ENCODE measurements around the gene MAP1B. TPM values are rescaled to one million over a fixed set of nuclear protein-coding genes. Genes with fewer than 3 reads are reported as not detected.
A peak's percentile ranks its signal among the peaks of the same experiment; 100 is the strongest.

The MAP1B gene
- total and polyA plus RNA-seq, 2 of the 4 experiments (the other 2 are of a cell fraction): 41.1 to 183 TPM

GRCh38 chr5:72179816-72180440 lies 72.7 kb downstream of the MAP1B start (continued):
- no peak for TF ChIP-seq POLR2A (IDR thresholded peaks at IDR 0.05; ENCODE audit: low read depth, low read length)

GRCh38 chr5:72180925-72181324 lies 73.7 kb downstream of the MAP1B start:
- BruUV-seq (replicated peaks): no TSS peak
- H3K9me1 ChIP-seq (ENCODE audit: insufficient read depth, low read length): peaks cover 36% of the 10 kb centered on the region
- H3K18ac ChIP-seq (ENCODE audit: low read depth, low read length): no peak overlapping the region
- peaks cover 33% of the 10 kb centered on the region for H3K36me3 ChIP-seq (ENCODE audit: control insufficient read depth, insufficient read depth, low read length)
- dilution Hi-C loops (cut with HindIII; ENCODE audit: low sequenced_read_pairs, unreplicated experiment) (no loop called here), intact Hi-C loops (cut with micrococcal nuclease) (no loop called here), in situ Hi-C loops (cut with MboI; ENCODE audit: low sequenced_read_pairs) (no loop called here)
- H4K5ac ChIP-seq (ENCODE audit: low read depth, low read length): no peak overlapping the region
- ATAC-seq (ENCODE audit: low read depth) (no peak), DNase-seq (no peak)
- ChIA-PET CTCF (interaction anchor here (1.4 kb wide), 1 partner anchor 11 kb away, joined by 3 read pairs; no protein-coding TSS in a partner anchor), POLR2A (ENCODE audit: unreplicated experiment) (interaction anchor here (0.6 kb wide), 1 partner anchor 139 kb away, joined by 5 read pairs; the partner anchor contains the start of genes MRPS27 and PTCD2)
- H3K4me1 ChIP-seq (ENCODE audit: control insufficient read depth, insufficient read depth, low read length): peaks cover 20% of the 10 kb centered on the region
- no peak overlapping the region for H4K8ac ChIP-seq (ENCODE audit: low read depth in 2 of 2, low read length in 2 of 2)
- 0 out of 2 replicates have a peak, but pooled peaks cover 4% of the 10 kb centered on the region for H4K20me1 ChIP-seq (ENCODE audit: insufficient read depth, low read length)
- H3K27me3 ChIP-seq (ENCODE audit: control insufficient read depth, insufficient read depth, low read length): no peaks in the 10 kb centered on the region
- no peak overlapping the region for H3K27ac ChIP-seq (ENCODE audit: insufficient read depth, low read length)
- H2BK15ac ChIP-seq (ENCODE audit: low read depth, low read length): peak overlapping the region; percentile 63; the same call in 1 of the 3 replicates
- H3K4ac ChIP-seq (ENCODE audit: low read depth, low read length): no peak overlapping the region; the same call in 1 of the 2 replicates
- no peaks in the 10 kb centered on the region for H3K9me3 ChIP-seq (ENCODE audit: control insufficient read depth, insufficient read depth, low read length)
- peak overlapping the region; percentile 7 for H4K91ac ChIP-seq (ENCODE audit: insufficient read depth, low read depth, low read length)
- H2BK20ac ChIP-seq (ENCODE audit: low read depth, low read length): peak overlapping the region; percentile 62
- H3K4me3 ChIP-seq (ENCODE audit: insufficient read depth, low read depth, low read length): no peak overlapping the region
- peak overlapping the region; percentile 33 for H2BK5ac ChIP-seq (ENCODE audit: low read depth, low read length, poor library complexity, severe bottlenecking)
- H2AK5ac ChIP-seq (ENCODE audit: low read depth, low read length): peak overlapping the region; percentile 77; the same call in 1 of the 2 replicates
- no peak overlapping the region for H3K9ac ChIP-seq (ENCODE audit: low read depth, low read length)
- H3K14ac ChIP-seq (replicated peaks; ENCODE audit: low read depth, low read length): peak overlapping the region; percentile 82
- H3K56ac ChIP-seq (ENCODE audit: extremely low read depth, insufficient read depth, low read length): no peak overlapping the region
- 100% methylated on average over 1 of the region's 4 CpGs; no CpG with 5 or more reads in 1 of the 2 experiments for WGBS, 2 experiments (ENCODE audit: extremely low coverage in 2 of 2, insufficient read length in 1 of 2)
- H3K79me1 ChIP-seq (ENCODE audit: low read depth in 1 of 2, low read length in 2 of 2): peaks cover 53 to 89% of the 10 kb centered on the region in 2 experiments
- H2AK9ac ChIP-seq (replicated peaks; ENCODE audit: low read depth, low read length, poor library complexity): no peak overlapping the region
- peak overlapping the region; percentile 44 for H2BK120ac ChIP-seq (ENCODE audit: low read depth, low read length)
- no peak overlapping the region for H2AFZ ChIP-seq (replicated peaks; ENCODE audit: low read length, poor library complexity)
- no peak overlapping the region for H3K4me2 ChIP-seq (ENCODE audit: low read depth, low read length)
- H3K23ac ChIP-seq (ENCODE audit: low read depth, low read length): peak overlapping the region; percentile 85
- TF ChIP-seq RFX5 (IDR thresholded peaks at IDR 0.05; ENCODE audit: low read depth, low read length) (no peak), BHLHE40 (IDR thresholded peaks at IDR 0.05; ENCODE audit: low read depth, low read length) (no peak), CHD1 (IDR thresholded peaks at IDR 0.05; ENCODE audit: low read depth, low read length) (no peak), FOS (IDR thresholded peaks at IDR 0.05; ENCODE audit: low read depth, low read length) (no peak), MAFK (IDR thresholded peaks at IDR 0.05; ENCODE audit: low read depth, low read length) (no peak), RCOR1 (IDR thresholded peaks at IDR 0.05; ENCODE audit: insufficient replicate concordance, low read length) (no peak), MXI1 (IDR thresholded peaks at IDR 0.05; ENCODE audit: borderline replicate concordance, low read depth, low read length) (no peak), CTCF (conservative IDR thresholded peaks at IDR 0.05; ENCODE audit: low read depth, low read length) (no peak), RAD21 (IDR thresholded peaks at IDR 0.05; ENCODE audit: low read length) (no peak), SMC3 (IDR thresholded peaks at IDR 0.05; ENCODE audit: low read depth, low read length) (no peak), POLR2A (IDR thresholded peaks at IDR 0.05; ENCODE audit: low read depth, low read length) (no peak), CEBPB (IDR thresholded peaks at IDR 0.05; ENCODE audit: low read depth, low read length) (no peak), USF2 (IDR thresholded peaks at IDR 0.05; ENCODE audit: low read depth, low read length) (no peak), MAZ (IDR thresholded peaks at IDR 0.05; ENCODE audit: borderline replicate concordance, low read depth, low read length) (no peak), NFE2L2 (IDR thresholded peaks at IDR 0.05; ENCODE audit: low read depth, low read length) (no peak)
